Activated CD8-positive, alpha-beta memory T cell treated with anti-CD3 and anti-CD28 coated beads for 1 hour (primary cell): ENCODE data around the gene KY.

Source experiments
- DNase-seq, 2 donors: peaks; one replicate each; pipeline ENCODE4 v3.0.0-alpha.2; 2020; ENCODE audit warnings: low read depth in 1 of 2; ENCODE audit errors: extremely low read depth in 1 of 2

The KY gene

GRCh38 chr3:134650431-134651346 lies at the start of gene KY:
TSS of gene KY (minus strand) at chr3:134651022. CDS start at chr3:134650960, 62 bp downstream.
- DNase-seq: no peak

- DNase-seq: no peak
Measured at GRCh38 chr3:134699721-134700120, 48.9 kb upstream of the KY start.

- no peak for DNase-seq
Measured at GRCh38 chr3:134699141-134699711, 48.4 kb upstream of the KY start.

GRCh38 chr3:134697830-134698689 lies 47.2 kb upstream of the KY start:
- no peak for DNase-seq

GRCh38 chr3:134696155-134696554 lies 45.3 kb upstream of the KY start:
- no peak for DNase-seq

GRCh38 chr3:134694946-134695543 lies 44.2 kb upstream of the KY start:
- DNase-seq: no peak

GRCh38 chr3:134694466-134694865 lies 43.6 kb upstream of the KY start:
- DNase-seq: no peak

GRCh38 chr3:134693804-134694203 lies 43.0 kb upstream of the KY start:
- no peak for DNase-seq

GRCh38 chr3:134693226-134693625 lies 42.4 kb upstream of the KY start:
- no peak for DNase-seq

- no peak for DNase-seq
Measured at GRCh38 chr3:134690226-134690625, 39.4 kb upstream of the KY start.

- no peak for DNase-seq
Measured at GRCh38 chr3:134687642-134688041, 36.8 kb upstream of the KY start.

GRCh38 chr3:134685929-134686802 lies 35.3 kb upstream of the KY start:
- DNase-seq: no peak

- no peak for DNase-seq
Measured at GRCh38 chr3:134682196-134682880, 31.5 kb upstream of the KY start.

GRCh38 chr3:134681522-134681900 lies 30.7 kb upstream of the KY start:
- no peak for DNase-seq

GRCh38 chr3:134680796-134681521 lies 30.1 kb upstream of the KY start:
- DNase-seq: no peak

- DNase-seq: no peak
Measured at GRCh38 chr3:134677987-134678308, 27.1 kb upstream of the KY start.

GRCh38 chr3:134677196-134677986 lies 26.6 kb upstream of the KY start:
- DNase-seq: no peak

GRCh38 chr3:134675726-134676256 lies 25.0 kb upstream of the KY start:
- no peak for DNase-seq
